ENCODE measurements around the gene PRMT2.

PRMT2 gene

DNA sequence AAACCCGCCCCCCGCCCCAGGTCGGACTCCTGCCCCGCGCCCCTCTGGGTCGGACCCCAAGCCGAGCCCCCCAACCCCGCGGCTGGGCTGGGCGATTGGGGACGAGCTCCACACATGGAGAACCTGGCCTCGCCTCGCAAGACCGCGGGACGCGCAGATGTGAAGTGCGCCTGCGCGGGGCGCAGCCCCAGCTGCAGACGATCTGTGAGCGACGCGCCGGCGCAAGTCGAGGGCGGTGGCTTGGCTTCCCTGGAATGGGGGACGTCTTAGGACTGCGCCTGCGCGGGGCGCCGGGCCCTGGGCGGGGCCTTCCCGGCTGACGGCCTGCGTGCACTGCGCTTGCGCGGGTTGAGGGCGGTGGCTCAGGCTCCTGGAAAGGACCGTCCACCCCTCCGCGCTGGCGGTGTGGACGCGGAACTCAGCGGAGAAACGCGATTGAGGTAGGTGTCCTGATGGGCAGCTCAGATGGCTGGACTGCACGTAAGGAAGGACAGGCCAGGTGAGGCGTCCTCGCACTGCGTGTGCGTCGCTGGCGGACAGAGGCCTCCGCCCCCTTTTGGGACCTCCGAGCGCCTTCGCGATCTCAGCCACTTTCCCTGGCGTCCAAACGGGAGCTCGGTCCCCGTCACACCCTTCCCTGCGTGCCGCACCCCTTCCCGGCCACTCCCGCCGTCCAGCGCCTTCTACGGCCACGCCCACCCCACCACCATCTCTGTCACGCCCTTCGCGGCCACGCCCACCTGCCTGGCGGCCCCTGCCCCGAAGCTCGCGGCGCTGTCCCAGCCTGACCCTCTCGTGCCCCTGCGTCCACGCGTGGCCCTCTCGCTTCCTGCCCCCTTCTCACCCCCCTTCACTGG, at the start of gene PRMT2:
PRMT2 (plus strand) TSS at position 351 of the 857 bp plus-strand sequence. CDS start 1,278 bp downstream, outside the sequence.
- peak; percentile 95 to 96 for DNase-seq

DNA sequence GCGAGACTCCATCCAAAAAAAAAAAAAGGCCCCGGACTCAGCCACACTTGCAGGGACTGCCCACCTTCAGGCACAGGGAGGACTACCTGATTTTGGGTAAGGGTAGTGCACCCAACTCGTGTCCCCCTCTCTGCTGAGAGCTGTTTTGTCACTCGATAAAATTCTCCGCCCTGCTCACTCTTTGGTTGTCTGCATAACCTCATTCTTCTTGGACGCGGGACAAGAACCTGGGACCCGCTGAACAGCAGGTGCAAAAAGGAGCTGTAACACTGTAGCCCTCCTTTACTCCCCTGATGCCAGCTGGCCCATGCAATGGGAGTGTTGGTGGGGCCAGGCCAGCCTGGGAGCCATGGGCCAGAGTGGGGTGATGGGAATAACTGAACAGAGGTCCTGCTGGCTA, 41.2 kb upstream of the PRMT2 start:
- DNase-seq = no peak

DNA sequence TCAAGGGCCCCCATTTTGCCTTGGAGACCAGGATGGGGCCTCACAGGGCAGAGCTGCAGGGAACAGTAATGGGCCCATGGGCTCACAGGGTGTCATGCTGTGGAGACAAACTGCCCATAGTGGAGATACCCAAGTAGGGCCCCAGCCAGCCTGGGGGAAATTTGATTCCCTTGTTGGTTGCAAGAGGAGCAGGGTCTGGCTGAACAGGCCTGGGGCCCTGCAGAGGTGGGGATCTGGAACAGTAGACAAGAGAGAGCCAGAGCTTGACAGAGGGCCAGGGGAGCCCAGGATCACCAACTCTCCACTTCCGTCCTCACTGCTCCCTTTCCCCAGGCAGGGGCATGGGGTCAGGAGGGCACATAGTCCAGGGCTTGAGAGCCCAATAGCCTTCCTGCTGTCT, 39.3 kb upstream of the PRMT2 start:
- no peak for DNase-seq

DNA sequence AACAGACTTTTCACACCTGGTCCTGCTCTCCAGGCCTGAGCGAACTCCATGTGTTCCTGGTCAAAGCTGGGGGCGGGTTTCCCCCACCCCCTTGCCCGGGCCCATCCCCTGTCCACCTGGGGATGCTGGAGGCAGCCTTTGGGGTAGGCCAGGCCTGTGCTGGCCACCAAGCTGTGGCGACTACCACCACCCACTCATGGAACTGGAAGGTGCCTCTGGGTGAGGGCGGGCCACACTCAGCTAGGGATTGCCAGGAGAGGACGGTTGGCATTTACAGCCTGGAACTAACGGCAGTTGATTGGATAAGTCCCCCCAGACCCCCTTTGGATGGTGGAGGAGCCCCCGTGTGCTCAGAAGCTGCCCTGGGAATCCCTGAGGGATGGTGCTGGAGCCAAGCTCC, 38.4 kb upstream of the PRMT2 start:
- no peak for DNase-seq

DNA sequence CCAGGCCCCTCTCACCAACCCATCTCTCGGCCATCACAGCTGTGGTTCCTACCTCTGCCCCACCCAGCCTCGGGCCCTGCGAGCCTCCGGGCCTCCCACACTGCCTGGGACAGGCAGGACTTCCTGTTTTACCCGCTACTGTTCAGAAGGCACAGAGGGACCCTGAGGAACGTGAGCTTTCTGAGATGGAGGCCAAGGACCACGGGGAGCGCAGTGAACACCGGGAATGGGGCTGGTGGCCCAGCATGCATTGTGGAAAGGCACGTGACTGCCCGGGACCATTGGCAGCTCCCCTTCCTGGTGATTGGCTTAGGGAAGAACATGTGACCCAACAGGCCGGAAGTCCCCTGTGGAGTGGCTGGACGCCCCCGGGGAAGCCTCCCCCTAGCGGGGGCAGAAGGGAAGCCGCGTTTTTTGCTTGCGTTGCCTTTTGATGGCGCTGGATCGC, 37.6 kb upstream of the PRMT2 start:
- no peak for DNase-seq

DNA sequence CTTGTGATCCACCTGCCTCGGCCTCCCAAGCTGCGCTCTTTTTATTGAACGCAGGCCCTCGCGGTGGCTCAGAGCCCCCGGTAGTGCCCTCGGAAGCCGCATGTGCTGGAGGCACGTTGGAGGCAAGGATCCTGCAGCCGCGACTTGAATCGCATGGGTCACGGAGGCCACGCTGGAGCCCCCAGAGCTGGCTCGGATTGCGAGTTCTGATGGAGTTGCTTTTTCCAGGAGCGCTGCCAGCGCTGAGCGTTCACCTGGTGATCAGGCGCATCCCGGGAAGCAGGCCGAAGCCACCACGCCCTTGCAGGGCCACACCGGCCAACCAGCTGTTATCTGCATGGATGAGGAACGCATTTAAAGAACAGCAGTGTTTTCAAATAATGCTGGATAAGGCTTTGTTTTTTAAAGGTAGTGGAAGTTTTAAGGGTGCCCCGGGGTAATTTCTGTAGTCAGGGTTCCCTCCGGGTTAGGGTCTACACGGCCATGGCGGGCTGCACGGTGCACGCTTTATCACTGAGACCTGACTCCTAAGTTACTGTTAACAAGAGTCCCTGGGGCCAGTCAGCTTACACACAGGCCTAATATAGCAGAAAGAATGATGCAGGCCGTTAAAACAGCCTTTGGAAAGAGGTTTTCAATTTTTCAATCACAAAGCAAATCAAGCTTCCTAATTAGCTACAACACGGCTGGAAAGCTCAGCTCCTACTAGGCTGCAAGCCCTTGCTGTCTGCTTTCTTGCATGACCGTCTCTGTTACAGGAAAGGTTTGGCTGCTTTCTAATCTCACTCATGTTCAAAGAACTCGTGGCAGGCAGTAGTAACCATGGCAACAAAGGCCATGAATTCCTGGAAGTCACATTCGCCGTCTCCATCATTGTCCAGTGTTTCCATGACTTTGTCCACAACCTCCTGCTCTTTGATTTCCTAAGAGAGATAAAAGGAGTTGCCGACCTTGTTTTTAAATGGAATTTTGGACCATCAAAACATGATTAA, 36.6 kb upstream of the PRMT2 start:
- no peak for DNase-seq

DNA sequence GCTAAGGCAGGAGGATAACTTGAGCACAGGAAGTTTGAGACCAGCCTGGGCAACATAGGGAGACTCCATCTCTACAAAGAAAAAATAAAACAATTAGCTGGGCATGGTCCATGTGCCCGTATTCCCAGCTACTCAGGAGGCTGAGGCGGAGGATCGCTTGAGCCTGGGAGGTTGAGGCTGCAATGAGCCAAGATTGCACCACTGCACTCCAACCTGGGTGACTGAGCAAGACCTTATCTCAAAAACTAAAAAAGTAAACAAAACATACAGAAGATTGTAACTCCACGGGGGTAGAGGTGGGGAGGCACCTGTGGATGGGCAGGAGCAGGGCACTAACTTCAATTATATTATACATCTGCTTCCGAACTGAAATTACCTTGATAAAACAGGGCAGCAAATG, 35.2 kb upstream of the PRMT2 start:
- no peak for DNase-seq

DNA sequence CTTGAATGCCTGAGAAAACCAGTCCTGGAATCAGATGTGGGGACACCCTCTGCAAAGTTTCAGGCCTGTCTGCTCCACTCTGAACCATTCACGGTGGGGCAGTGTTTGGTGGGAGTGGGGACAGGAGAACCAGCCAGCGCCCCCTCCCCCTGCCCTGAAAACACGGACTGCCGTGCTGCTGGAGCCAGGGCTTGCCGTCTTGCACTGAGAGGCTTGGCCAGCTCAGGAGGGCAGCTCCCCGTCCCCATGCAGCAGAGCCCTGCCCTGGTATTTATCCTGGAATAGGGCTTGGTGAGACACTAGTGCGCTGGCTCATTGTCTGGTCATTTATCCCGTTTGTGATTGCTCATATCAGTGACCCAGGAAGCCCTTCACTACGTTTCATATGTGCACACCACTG, 34.5 kb upstream of the PRMT2 start:
- no peak for DNase-seq

DNA sequence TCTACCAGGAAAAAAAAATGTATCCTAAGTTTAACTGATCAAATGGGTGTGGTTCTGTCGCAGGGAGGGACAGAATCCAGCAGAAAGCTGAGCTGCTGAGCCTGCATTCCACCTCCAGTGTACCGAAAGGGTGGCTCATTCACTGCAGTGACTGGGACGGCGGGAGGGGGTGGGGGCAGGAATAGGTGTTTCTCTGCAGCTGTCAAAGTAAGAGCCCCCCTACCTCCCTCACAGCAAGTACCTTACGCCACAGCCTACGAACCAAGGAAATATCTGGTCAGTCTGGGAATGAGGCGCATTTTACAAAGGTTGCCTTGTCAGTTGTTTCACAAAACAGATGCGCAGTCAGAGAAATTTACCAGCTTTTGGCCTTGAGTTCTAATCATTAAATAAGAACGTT, 32.2 kb upstream of the PRMT2 start:
- no peak for DNase-seq

DNA sequence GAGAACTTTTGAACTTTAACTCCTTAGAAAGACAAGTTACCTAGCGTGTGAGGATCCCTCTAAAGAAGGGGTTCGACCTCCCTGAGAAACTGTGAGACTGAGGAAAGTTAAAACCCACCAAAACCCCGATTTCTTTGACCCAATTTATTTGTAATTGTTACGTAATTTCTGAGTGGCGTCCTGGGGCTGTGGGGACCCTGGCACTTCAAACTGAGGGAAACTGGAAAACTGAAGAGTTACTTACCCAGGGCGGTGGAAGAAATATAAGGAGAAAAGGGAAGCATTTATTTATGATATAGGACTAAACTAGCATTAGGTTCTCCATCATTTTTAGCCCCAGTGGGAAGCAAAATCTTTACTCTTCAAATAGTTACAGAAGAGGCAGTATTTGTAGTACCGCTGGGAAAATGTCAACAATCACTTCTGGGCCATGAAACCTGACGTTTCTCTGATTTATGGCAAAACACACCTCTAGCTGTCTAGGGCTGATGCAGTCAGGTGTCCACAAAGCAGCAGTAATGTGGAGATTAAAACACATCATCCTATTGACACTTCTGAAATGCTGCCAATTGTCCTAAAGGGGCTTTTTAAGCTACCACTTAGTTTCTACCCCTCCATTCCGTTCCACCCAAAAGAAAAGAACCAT, 31.0 kb upstream of the PRMT2 start:
- DNase-seq = no peak

DNA sequence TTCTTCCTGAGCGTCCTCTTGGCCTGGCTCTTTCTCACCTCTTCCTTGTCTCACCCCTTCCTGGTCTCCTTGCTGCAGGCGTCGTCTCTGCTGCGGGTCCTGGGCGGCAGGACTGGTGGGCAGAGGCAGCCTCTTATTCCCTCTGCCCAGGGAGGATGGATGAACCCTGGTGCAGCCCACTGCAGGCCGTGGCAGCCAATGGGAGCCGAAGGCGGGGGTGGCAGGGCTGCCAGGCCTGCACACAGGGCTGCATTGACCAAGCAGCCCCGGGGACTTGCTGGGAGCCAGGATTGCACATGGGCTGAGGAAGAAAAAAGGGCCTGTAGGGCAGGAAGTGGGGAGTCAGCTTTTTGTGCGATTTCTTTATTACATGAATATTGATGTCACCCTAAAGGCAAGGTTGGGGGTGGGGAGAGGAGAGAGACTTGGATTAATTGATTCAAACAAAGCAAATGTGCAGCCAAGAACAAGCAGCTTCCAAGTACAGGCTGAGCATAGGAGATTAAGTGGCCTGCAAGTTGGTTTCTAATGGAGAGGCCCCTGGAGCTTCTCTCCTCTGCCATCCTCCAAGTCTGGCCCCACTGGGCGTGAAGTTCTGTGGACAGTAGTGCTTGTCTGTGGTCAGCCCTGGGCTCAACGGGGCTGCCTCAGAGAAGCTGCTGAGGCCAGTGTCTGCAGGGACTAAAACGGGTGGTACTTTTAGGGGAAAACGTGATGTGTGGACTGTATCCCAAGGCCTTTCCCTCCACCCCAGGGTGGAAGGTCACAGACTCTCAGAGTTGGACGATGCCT, 30.3 kb upstream of the PRMT2 start, which contains the start of gene S100B:
S100B (minus strand) TSS at position 108 of the 792 bp plus-strand sequence. CDS start 2,667 bp downstream, outside the sequence.
- DNase-seq = no peak

DNA sequence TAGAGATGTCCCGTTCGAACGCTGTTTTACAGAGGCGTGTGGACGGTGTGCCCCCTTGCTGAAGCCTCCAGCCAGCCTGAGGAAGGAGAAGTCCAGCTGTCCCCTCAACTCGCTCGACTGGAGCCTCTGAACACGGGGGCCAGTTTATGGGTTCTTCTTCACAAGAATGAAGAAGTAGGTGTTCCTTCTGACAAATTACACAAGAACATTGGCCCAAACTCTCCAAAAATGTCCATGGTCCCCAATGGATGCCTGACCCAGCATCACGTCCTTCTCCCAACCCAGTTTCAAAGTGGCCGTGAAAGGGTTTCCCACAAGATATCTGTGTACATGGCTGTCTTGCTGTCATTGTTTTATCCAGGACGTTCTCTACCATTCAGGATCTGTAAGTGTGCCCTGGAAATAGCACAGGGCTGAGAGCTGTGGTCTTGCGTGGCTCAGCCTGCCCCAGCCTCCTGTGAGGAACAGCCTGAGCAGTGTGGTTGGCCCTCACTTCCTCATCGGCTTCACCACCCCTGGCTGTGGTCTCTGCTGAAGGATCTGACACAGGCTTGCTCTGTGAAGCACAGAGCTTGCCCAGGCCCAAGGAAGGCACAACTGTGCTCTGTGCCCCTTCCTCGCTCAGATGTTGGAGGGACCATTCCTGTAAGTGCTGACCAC, 29.6 kb upstream of the PRMT2 start:
- DNase-seq = peak; percentile 15 to 24

DNA sequence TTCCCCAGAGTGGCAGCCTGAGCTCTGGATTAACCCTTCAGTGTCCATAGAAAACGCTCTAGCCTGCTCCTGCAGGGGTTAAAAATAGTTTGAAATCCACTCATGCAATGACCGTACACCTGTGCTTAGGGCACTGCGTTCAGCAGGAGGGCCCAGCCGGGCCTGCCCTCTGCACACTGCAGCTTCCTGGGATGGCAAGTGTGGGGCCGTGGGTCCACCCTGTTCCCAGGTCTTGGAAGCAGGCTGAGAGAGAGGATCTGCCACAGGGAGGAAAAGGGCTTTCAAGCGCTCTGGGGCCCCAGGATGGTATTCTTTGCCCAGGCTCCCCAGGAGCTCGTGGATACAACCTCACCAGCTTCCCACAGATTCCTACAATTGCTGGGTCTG, 29.1 kb upstream of the PRMT2 start:
- no peak for DNase-seq

DNA sequence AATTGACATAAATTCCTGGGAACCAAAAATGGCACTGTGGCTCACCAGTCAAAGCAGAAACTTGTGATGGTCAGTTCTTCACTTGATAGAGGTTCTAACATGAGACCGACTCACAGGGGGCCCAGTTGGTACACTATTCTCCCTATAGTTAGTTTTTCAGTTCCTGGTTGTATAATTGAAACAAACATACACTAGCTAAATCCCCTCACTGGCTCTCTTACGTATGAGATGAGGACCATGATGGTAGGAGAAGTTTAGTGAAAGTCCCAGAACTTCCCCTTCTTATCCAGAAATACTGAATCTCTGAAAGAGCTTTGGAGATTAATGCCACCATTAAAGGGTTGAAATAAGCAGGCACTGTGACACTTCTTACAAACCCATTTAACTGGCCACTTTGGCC, 27.8 kb upstream of the PRMT2 start:
- no peak for DNase-seq

DNA sequence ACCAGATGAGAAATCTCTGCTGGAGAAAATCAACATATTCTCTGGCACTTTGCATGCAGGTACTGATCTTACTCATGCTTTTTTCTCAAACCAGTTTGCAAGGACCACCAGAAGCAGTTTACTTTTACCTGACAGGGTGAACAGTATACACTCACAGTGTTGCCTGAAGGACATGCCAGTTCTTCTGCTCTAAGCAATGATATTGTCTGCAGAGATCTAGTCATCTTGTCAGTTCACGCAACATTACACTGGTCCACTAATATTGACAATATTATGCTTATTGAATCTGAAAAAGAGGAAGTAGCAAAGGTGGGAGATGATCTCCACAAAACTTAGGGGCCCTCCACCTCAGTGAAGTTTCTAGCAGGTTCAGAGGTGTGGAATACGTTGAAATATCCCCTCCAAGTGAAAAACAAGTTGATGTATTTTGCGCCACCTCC, 26.8 kb upstream of the PRMT2 start:
- DNase-seq = no peak

DNA sequence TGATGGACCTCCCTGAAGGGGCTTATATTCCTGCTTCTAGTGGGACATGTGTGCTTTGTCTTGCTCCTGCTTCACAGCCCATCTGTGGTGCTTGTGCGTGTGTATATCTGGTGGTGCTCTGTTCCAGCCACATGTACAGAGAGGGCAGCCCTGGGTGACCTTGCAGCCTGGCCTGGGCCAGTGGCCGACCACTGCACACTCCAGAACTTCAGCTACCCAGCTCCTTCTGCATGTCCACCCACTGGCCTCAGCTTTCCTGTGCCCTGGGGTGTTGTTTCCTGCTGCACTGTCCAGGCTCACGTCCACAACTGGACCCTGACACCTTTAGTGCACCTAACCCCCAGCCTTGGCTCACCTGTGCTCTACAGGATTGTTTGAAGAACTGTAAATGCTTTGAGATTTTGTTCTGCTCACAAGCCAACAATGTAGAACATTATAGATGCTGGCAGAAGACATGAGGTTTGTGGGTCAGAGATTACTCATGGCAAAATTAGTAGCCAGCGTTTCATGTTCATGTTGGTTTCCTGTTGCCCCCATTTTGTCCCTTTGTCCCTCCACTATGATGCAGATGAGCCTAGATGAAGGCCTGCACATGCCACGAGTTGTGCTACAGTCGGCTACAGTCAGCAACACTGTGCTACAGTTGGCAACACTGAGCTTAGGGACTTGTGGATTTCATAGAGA, 25.3 kb upstream of the PRMT2 start:
- DNase-seq = no peak

DNA sequence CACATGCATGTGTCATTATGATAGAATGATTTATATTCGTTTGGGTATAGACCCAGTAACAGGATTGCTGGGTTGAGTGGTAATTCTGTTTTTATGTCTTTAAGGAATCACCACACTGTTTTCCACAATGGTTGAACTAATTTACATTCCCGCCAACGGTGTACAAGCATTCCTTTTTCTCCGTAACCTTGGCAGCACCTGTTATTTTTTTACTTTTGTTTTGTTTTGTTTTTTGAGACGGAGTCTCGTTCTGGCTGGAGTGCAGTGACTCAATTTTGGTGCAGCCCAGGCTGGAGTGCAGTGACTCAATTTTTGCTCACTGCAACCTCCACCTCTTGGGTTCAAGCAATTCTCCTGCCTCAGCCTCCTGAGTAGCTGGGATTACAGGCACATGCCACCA, 22.1 kb upstream of the PRMT2 start:
- no peak for DNase-seq

DNA sequence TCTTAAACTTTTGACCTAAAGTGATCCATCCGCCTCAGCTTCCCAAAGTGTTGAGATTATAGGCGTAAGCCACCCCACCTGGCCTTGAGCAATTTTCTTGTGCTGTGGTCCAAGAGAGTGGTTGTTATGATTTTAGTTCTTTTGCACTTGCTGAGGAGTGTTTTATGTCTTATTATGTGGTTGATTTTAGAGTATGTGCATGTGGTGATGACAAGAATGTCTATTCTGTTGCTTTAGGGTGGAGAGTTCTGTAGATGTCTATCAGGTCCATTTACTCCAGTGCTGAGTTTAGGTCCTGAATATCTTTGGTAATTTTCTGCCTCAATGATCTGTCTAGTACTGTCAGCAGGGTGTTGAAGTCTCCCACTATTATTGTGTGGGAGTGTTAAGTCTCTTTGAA, 19.4 kb upstream of the PRMT2 start:
- DNase-seq = no peak

DNA sequence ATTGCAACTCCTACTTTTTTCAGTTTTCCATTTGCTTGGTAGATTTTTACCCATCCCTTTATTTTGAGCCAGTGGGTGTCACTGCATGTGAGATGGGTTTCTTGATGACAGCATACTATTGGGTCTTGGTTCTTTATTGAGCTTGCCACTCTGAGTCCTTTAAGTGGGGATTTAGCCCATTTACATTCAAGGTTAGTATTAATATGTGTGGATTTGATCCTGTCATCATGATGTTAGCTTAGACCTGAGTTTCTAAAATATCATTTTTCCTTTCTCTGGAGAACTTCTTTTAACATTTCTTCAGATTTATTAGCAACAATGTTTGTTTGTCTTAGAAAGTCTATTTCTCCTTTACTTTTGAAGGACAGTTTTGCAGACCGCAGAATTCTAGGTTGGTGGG, 18.8 kb upstream of the PRMT2 start:
- DNase-seq = no peak

DNA sequence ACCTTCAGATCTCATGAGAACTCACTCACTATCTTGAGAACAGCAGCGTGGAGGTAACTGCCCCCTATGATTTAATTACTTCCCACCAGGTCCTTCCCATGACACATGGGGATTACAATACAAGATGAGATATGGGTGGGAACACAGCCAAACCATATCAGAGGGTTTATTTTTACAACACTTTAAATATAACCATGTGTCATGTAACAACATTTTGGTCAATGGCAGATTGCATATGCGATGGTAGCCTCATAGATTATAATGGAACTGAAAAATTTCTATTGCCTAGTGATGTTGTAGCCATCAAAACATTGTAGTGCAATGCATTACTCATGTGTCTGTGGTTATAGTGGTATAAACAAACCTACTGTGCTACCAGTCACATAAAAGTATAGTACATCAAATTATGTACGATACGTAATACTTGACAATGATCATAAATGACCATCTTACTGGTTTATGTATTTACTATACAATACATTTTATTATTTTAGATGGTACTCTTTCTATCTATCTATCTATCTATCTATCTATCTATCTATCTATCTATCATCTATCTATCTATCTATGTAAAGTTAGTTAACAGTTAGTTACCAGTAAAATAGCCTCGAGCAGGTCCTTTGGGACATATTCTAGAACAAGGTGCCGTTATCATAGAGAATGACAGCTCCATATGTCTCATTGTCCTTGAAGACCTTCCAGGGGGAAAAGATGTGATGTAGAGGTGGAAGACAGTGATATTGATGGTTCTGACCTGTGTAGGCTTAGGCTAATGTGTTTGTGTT, 18.0 kb upstream of the PRMT2 start:
- no peak for DNase-seq

Data from activated CD4-positive, alpha-beta T cell treated with anti-CD3 and anti-CD28 coated beads, Interleukin-2, amount 50 U/mL, for 4 hours (primary cell).